ENCODE results near the gene CDH13. TPM values are rescaled to one million over a fixed set of nuclear protein-coding genes. Genes with fewer than 3 reads are reported as not detected.

CDH13 gene
- total RNA-seq, 1 experiment from 2014 or later, result 2.1 TPM

DNA sequence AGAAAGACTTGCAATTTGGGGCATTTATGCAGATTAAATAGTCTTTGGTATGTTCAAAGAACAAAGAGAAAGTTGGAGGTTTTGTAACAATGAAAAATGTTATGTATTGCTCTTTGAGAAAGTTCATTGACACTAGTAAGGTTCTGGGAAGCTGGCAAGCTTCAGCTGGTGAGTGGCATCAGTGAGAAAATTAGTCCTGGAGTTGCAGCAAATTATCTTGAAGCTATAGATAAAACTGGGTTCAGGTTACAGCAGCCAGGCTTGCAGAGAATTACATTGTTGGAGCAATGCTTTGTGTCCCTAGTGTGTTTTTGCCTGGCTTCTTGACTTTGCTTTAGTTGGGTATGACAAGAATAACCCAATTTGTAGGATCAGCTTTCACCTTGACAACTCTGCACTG, 221.2 kb downstream of the CDH13 start:
- H3K9me3 ChIP-seq (ENCODE audit: low read depth, low read length, poor library complexity, severe bottlenecking), result no peaks in the 10 kb centered on the region
- DNase-seq (ENCODE audit: low spot score), result no peak
- peaks cover 9% of the 10 kb centered on the region for H3K27me3 ChIP-seq (replicated peaks; ENCODE audit: insufficient read depth, low read depth, low read length, poor library complexity)
- TF ChIP-seq EZH2 (IDR thresholded peaks at IDR 0.05; ENCODE audit: borderline replicate concordance, low read depth, low read length, poor library complexity, severe bottlenecking), result no peak
- TF ChIP-seq, protein P1, sequence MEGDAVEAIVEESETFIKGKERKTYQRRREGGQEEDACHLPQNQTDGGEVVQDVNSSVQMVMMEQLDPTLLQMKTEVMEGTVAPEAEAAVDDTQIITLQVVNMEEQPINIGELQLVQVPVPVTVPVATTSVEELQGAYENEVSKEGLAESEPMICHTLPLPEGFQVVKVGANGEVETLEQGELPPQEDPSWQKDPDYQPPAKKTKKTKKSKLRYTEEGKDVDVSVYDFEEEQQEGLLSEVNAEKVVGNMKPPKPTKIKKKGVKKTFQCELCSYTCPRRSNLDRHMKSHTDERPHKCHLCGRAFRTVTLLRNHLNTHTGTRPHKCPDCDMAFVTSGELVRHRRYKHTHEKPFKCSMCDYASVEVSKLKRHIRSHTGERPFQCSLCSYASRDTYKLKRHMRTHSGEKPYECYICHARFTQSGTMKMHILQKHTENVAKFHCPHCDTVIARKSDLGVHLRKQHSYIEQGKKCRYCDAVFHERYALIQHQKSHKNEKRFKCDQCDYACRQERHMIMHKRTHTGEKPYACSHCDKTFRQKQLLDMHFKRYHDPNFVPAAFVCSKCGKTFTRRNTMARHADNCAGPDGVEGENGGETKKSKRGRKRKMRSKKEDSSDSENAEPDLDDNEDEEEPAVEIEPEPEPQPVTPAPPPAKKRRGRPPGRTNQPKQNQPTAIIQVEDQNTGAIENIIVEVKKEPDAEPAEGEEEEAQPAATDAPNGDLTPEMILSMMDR (conservative IDR thresholded peaks at IDR 0.05; ENCODE audit: low read depth, low read length), result no peak
- intact Hi-C loops (cut with micrococcal nuclease; ENCODE audit: unreplicated experiment), result no loop called here
- no peak overlapping the region for H3K27ac ChIP-seq (ENCODE audit: low read depth, low read length, poor library complexity, severe bottlenecking)
- H3K4me3 ChIP-seq (ENCODE audit: low read depth, low read length, poor library complexity, severe bottlenecking), result no peak overlapping the region
- POLR2A ChIA-PET (ENCODE audit: low non-redundant PET), result no interaction called here
- H3K4me1 ChIP-seq (ENCODE audit: insufficient read depth, low read length, poor library complexity, severe bottlenecking), result no peaks in the 10 kb centered on the region
- BruUV-seq (replicated peaks), result no TSS peak
- H3K36me3 ChIP-seq (ENCODE audit: insufficient read depth, low read length, poor library complexity, severe bottlenecking), result no peaks in the 10 kb centered on the region
- CTCF ChIA-PET, result no interaction called here

GRCh38 chr16:82852388-82853008, 225.7 kb downstream of the CDH13 start:
- Histone ChIP-seq H3K9me3 (ENCODE audit: low read depth, low read length, poor library complexity, severe bottlenecking) (no peaks in the 10 kb centered on the region), H3K27ac (ENCODE audit: low read depth, low read length, poor library complexity, severe bottlenecking) (no peak overlapping the region), H3K27me3 (replicated peaks; ENCODE audit: insufficient read depth, low read depth, low read length, poor library complexity) (peaks cover 12% of the 10 kb centered on the region), H3K4me3 (ENCODE audit: low read depth, low read length, poor library complexity, severe bottlenecking) (no peak overlapping the region), H3K36me3 (ENCODE audit: insufficient read depth, low read length, poor library complexity, severe bottlenecking) (no peaks in the 10 kb centered on the region), H3K4me1 (ENCODE audit: insufficient read depth, low read length, poor library complexity, severe bottlenecking) (no peaks in the 10 kb centered on the region)
- intact Hi-C loops (cut with micrococcal nuclease; ENCODE audit: unreplicated experiment), result no loop called here
- no peak for DNase-seq (ENCODE audit: low spot score)
- TF ChIP-seq, protein P1 (conservative IDR thresholded peaks at IDR 0.05; ENCODE audit: low read depth, low read length), result no peak
- TF ChIP-seq EZH2 (IDR thresholded peaks at IDR 0.05; ENCODE audit: borderline replicate concordance, low read depth, low read length, poor library complexity, severe bottlenecking), result no peak
- CTCF ChIA-PET, result no interaction called here
- POLR2A ChIA-PET (ENCODE audit: low non-redundant PET), result no interaction called here
- BruUV-seq (replicated peaks), result no TSS peak

DNA sequence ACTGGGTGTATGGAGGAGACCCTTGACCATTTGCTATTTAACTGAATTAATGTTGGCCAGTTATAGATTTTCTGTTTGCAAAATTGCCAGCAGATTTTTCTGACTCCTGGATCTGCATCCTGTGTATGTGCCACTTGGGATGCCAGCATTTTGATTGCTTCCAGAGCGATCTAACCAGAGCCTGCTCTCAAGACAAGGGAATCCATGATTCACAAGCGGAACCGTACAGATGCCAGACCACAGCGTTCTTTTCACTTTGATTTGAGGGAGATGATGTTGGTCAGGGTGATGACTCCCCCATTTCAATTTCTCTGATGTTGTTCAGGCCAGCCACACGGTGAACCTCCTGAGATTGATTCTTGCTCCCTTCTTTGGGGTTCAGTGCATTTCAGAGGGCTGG, 228.7 kb downstream of the CDH13 start:
- no peaks in the 10 kb centered on the region for H3K36me3 ChIP-seq (ENCODE audit: insufficient read depth, low read length, poor library complexity, severe bottlenecking)
- H3K4me1 ChIP-seq (ENCODE audit: insufficient read depth, low read length, poor library complexity, severe bottlenecking), result no peaks in the 10 kb centered on the region
- POLR2A ChIA-PET (ENCODE audit: low non-redundant PET), result no interaction called here
- H3K27me3 ChIP-seq (replicated peaks; ENCODE audit: insufficient read depth, low read depth, low read length, poor library complexity), result peaks cover 4% of the 10 kb centered on the region
- CTCF ChIA-PET, result no interaction called here
- H3K9me3 ChIP-seq (ENCODE audit: low read depth, low read length, poor library complexity, severe bottlenecking), result no peaks in the 10 kb centered on the region
- BruUV-seq (replicated peaks), result no TSS peak
- intact Hi-C loops (cut with micrococcal nuclease; ENCODE audit: unreplicated experiment), result no loop called here
- TF ChIP-seq, protein P1 (conservative IDR thresholded peaks at IDR 0.05; ENCODE audit: low read depth, low read length), result no peak
- TF ChIP-seq EZH2 (IDR thresholded peaks at IDR 0.05; ENCODE audit: borderline replicate concordance, low read depth, low read length, poor library complexity, severe bottlenecking), result no peak
- H3K4me3 ChIP-seq (ENCODE audit: low read depth, low read length, poor library complexity, severe bottlenecking), result no peak overlapping the region
- no peak overlapping the region for H3K27ac ChIP-seq (ENCODE audit: low read depth, low read length, poor library complexity, severe bottlenecking)
- no peak for DNase-seq (ENCODE audit: low spot score)

Measured in A673 (cell line).